A673 (cell line): Measurements from ENCODE around the gene ACTR5.

Experiments used
- EZH2 ChIP-seq: fragments of 200-600 bp; sonication (generic); IDR thresholded peaks from 2 replicates; pipeline ENCODE4 v1.6.1; 2017; ENCODE audit warnings: borderline replicate concordance, low read depth, mild to moderate bottlenecking, mixed read lengths, antibody characterized with exemption, low read length; ENCODE audit not compliant: poor library complexity, severe bottlenecking
- TF ChIP-seq, protein P1 (sequence below): fragments of 300-800, 200-600 bp; sonication (generic); conservative IDR thresholded peaks from 2 replicates; pipeline ENCODE4 v1.5.1; 2017; ENCODE audit warnings: low read depth, mild to moderate bottlenecking, antibody characterized with exemption, low read length, moderate library complexity, mixed read lengths

DNA sequence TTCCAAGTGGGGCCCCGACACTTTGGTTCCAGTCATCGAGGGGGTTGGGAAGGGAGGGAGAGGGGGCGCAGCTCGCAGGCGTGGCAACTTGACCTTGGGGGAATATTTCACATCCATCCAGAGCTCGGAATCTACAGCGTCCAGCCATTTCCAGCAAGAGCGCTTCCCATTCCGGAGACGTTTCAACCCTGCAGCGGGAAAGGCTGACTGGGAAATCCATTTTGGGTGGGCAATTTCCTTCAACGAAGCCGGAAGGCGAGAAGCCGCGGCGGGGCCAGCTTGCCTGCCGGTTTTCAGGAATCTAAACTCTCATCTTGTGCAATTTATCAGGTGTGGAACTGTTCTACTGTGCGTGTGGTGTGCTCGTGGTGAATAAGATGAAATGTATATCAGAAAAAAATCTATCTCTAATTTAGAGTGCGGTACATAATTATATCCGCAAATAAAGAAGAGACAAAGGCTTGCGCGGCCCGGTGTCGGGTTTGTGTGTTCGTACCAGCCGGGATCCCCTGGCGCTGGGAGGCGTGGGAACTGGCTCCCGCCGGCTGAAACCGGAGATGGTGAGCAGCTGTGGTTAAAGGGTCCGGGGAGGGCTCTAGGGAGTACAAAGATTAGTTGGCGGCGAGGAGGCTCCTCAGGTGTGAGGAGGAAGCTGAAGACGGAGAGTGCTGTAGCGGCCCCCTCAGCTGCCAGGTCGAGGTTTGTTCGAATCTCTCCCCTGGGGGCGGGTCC is 19.2 kb upstream of the ACTR5 start:
- TF ChIP-seq EZH2, result peak; percentile 100
- TF ChIP-seq, protein P1, sequence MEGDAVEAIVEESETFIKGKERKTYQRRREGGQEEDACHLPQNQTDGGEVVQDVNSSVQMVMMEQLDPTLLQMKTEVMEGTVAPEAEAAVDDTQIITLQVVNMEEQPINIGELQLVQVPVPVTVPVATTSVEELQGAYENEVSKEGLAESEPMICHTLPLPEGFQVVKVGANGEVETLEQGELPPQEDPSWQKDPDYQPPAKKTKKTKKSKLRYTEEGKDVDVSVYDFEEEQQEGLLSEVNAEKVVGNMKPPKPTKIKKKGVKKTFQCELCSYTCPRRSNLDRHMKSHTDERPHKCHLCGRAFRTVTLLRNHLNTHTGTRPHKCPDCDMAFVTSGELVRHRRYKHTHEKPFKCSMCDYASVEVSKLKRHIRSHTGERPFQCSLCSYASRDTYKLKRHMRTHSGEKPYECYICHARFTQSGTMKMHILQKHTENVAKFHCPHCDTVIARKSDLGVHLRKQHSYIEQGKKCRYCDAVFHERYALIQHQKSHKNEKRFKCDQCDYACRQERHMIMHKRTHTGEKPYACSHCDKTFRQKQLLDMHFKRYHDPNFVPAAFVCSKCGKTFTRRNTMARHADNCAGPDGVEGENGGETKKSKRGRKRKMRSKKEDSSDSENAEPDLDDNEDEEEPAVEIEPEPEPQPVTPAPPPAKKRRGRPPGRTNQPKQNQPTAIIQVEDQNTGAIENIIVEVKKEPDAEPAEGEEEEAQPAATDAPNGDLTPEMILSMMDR, result no peak
